ENCODE measurements around the gene HTR1D.

Gene HTR1D

DNA sequence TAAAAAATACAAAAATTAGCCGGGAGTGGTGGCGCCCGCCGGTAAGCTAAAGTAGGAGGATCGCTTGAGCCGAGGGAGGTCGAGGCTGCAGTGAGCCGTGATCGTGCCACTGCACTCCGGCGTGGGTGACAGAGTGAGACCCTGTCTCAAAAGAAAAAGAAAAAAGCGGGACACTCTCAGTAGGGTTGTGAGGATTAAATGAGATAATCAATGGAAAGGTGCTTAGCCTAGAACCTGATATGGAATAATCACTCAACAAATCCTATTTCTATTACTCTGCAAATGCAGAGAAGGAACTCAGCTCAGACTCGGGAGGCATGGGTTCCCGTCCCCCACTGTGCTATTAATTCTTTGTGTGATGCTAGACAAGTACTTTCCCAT lies 48.1 kb downstream of the HTR1D start:
- DNase-seq (ENCODE audit: low read depth): no peak
- peak overlapping the region; percentile 91 for H3K4me3 ChIP-seq (ENCODE audit: control insufficient read depth, low read depth, low read length)
- TF ChIP-seq, protein P1, sequence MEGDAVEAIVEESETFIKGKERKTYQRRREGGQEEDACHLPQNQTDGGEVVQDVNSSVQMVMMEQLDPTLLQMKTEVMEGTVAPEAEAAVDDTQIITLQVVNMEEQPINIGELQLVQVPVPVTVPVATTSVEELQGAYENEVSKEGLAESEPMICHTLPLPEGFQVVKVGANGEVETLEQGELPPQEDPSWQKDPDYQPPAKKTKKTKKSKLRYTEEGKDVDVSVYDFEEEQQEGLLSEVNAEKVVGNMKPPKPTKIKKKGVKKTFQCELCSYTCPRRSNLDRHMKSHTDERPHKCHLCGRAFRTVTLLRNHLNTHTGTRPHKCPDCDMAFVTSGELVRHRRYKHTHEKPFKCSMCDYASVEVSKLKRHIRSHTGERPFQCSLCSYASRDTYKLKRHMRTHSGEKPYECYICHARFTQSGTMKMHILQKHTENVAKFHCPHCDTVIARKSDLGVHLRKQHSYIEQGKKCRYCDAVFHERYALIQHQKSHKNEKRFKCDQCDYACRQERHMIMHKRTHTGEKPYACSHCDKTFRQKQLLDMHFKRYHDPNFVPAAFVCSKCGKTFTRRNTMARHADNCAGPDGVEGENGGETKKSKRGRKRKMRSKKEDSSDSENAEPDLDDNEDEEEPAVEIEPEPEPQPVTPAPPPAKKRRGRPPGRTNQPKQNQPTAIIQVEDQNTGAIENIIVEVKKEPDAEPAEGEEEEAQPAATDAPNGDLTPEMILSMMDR (conservative IDR thresholded peaks at IDR 0.05; ENCODE audit: control insufficient read depth, insufficient read depth, low read depth, low read length): no peak

DNA sequence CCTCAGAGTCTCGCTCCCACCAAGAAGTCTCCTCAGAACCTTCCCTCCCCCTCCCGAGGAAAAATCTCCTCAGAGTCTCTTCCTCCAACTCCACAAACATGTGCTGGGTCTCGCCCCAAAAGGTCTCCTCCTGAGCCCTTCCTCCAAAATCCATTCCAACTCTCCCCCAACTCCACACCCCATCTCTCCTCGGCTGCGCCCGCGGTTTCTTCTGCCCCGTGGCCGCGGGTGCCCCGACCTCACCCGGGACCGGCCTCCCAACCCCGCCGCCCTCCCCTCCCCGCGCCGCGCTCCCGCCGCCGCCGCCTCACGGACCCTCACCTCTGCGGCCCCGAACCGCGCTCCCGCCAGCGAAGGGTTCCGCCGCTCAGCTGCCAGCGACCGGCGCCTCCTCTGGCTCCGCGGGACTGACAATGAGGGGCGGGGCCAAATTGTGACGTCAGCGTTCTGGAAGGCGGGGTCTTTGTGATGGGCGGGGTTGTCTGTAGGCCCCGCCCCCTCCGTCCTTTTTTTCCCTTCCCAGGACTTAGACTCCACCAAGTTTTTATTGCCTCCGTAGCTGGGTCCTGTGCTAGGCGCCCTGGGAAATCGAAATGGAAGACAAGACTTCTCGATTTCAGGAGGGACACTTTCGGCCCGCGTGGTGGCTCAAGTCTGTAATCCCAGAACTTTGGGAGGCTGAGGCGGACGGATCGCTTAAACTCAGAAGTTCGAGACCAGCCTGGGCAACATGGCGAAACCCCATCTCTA lies 48.7 kb downstream of the HTR1D start, which contains the start of gene LUZP1:
TSS of gene LUZP1 (minus strand) at position 412 of the 750 bp plus-strand sequence.
- DNase-seq (ENCODE audit: low read depth): peak; percentile 88
- TF ChIP-seq, protein P1 (conservative IDR thresholded peaks at IDR 0.05; ENCODE audit: control insufficient read depth, insufficient read depth, low read depth, low read length): no peak
- peak within 1 kb of the TSS; percentile 91 for H3K4me3 ChIP-seq (ENCODE audit: control insufficient read depth, low read depth, low read length)

DNA sequence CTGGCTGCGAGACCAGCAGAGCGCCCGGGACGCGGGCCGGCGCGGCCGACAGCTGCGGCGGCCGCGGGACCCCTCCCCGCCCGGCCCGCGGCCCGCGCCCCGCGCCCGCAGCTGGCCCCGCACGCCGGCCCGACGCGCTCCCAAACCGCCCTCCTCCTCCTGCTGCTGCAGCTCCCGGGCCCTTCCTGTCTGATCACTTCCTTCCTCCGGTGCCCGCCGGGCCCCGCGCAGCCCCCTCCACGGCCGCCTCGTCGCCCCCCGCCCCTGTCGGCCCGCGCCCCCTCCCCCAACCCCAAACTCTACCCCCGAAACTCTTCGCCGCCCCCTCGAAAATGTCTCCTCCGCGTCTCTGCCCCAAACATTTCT lies 49.2 kb downstream of the HTR1D start:
- TF ChIP-seq, protein P1 (conservative IDR thresholded peaks at IDR 0.05; ENCODE audit: control insufficient read depth, insufficient read depth, low read depth, low read length): no peak
- DNase-seq (ENCODE audit: low read depth): no peak
- peak overlapping the region; percentile 91 for H3K4me3 ChIP-seq (ENCODE audit: control insufficient read depth, low read depth, low read length)

DNA sequence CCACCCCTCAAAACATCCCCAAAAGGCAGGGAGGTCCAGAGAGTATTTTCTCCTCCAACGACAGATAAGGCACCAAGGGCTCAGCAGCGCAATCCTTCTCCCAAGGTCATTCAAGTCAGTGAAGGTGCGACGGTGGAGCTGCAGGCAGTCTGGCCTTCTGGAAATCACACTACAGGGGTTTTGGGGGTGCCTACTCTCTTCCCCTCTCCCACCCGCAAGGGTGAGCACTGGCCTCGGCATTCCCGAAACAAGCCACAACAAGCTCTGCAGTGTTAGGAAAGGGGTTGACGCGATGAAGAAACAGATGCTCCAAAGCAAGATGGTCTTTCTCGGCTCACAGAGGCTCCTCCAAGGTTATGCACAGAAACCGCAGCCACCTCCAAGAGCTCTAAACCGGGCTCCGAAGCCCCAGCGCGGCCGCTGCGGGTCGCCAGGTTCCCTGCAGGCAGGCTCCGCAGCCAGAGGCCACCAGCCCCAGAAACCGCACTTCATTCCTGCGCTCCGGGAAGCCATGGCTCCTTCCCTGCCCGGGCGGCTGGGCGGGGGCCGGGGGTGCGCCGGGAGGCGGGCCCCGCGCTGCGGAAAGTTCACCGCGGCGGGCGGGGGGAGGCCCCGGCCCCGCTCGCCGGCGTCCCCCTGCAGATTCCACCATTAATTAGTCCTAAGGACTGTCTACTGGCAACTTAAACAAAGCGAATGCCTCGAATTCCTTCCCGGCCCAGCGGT lies 49.8 kb downstream of the HTR1D start:
- TF ChIP-seq, protein P1 (conservative IDR thresholded peaks at IDR 0.05; ENCODE audit: control insufficient read depth, insufficient read depth, low read depth, low read length): no peak
- peak; percentile 44 for DNase-seq (ENCODE audit: low read depth)
- peak overlapping the region; percentile 91 for H3K4me3 ChIP-seq (ENCODE audit: control insufficient read depth, low read depth, low read length)

DNA sequence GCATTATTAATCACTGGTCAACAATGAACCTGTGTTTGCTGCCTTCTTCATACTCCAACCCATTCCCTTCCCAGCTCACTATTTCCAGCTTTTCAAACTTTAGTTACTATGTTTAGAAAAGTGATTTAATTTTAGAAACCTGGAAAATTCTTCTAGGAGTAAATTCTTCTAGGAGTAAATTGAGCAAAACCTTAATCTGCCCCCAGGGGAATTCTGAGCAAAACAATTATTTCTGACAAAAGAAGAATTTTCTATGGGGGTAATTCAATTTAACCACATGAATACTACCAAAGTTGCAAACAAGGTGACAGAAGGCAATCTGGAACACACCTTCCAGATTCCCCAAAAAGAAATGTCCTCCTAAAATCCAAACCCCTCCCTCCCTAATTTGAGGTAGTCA lies 50.4 kb downstream of the HTR1D start:
- peak overlapping the region; percentile 91 for H3K4me3 ChIP-seq (ENCODE audit: control insufficient read depth, low read depth, low read length)
- TF ChIP-seq, protein P1 (conservative IDR thresholded peaks at IDR 0.05; ENCODE audit: control insufficient read depth, insufficient read depth, low read depth, low read length): no peak
- DNase-seq (ENCODE audit: low read depth): no peak

DNA sequence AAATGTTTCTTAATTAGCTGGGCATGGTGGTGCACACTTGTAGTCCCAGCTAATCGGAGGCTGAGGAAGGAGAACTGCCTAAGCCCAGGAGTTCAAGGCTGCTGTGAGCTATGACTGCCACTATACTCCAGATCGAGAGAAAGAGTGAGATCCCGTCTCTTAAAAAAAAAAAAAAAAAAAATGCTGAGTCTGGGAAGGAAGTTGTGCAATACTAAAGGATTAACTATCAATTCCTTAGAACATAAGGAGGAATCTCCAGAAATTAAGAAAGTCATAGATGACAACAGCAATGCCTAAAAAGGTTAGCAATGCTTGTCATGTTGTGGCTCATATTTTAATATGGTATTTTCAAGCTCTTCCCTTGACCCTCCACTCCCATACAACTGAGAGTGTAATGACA lies 53.9 kb downstream of the HTR1D start:
- peak; percentile 40 for DNase-seq (ENCODE audit: low read depth)
- no peak overlapping the region for H3K4me3 ChIP-seq (ENCODE audit: control insufficient read depth, low read depth, low read length)
- TF ChIP-seq, protein P1 (conservative IDR thresholded peaks at IDR 0.05; ENCODE audit: control insufficient read depth, insufficient read depth, low read depth, low read length): no peak

All from fibroblast of mammary gland (primary cell).